Activated naive CD4-positive, alpha-beta T cell treated with anti-CD3 and anti-CD28 coated beads, Interleukin-2, amount 50 U/mL, for 72 hours (primary cell): ENCODE results near the gene UBALD1. TPM values are rescaled to one million over a fixed set of nuclear protein-coding genes. Genes with fewer than 3 reads are reported as not detected.
"Not testable (repeated sequence)": the region's sequence is repeated elsewhere in the genome, so short reads cannot be mapped to it uniquely, and the experiment has no call there.

Experiments used
- ATAC-seq, 2 donors: fragments of 150-1000 bp; cut with Tn5 transposase; 2 replicates each; pipeline ENCODE4 v1.10.0; 2021; ENCODE audit warnings: mild to moderate bottlenecking in 2 of 2, moderate library complexity in 2 of 2
- DNase-seq, 2 donors: peaks; one replicate each; pipeline ENCODE4 v3.0.0; 2021 to 2022; ENCODE audit warnings: low spot score in 2 of 2
- H3K27ac Mint-ChIP-seq, 2 donors: one replicate each; pipeline ENCODE4 v1.8.0; 2022; ENCODE audit warnings: mild to moderate bottlenecking in 2 of 2, mixed read lengths in 2 of 2
- H3K36me3 Mint-ChIP-seq, 2 donors: one replicate each; pipeline ENCODE4 v1.8.0; 2022; ENCODE audit warnings: mixed read lengths in 2 of 2
- H3K9me3 Mint-ChIP-seq, 2 donors: one replicate each; pipeline ENCODE4 v1.8.0; 2022; ENCODE audit warnings: mixed read lengths in 2 of 2
- total RNA-seq, 2 donors: library from RNA; stranded (reverse); gene quantifications; one replicate each; pipeline ENCODE4 v1.2.3, GENCODE V29; 2022

The UBALD1 gene
- total RNA-seq, 2 donors from 2014 or later = 12.5 to 33.4 TPM

DNA sequence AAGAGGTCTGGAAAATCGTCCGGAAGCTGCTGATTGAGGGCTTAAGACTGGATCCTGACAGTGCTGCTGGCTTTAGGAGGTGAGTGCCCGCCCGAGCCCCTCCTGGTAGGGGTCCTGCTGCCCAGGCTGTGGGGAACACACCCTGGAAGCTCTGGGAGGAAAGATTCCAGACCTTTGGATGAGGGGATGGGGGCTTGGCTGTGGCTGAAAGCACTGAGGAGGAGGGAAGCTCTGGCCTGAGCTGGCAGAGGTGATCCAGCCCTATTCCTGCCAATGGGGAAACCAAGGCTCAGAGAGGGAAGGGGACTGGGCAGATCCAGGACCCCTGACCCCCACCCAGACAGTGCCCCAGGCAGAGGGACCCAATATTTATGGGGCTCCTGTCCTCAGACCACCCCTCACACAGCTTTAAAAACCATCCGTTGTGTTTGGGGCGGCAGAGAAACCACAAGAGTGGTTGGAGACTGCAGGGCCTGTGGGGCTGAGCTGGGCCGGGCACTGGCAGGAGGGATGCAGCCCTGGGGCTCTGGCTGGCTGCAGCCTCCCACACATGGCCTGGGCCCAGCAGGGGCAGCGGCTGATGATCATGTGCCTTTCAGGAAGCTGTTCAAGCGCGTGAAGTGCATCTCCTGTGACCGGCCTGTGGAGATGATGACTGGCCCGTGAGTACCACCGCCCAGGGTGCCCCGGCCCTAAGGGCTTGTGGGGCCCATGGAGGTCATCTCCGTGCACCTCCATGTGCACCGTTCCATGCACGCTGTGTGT lies 22.8 kb downstream of the UBALD1 start:
- DNase-seq = no peak
- Mint-ChIP-seq H3K27ac (no peak overlapping the region), H3K9me3 (no peaks in the 10 kb centered on the region), H3K36me3 (no peaks in the 10 kb centered on the region)
- no peak for ATAC-seq

- ATAC-seq (no peak), DNase-seq (no peak)
- no peak overlapping the region for H3K27ac Mint-ChIP-seq
- H3K36me3 Mint-ChIP-seq = no peaks in the 10 kb centered on the region
- no peaks in the 10 kb centered on the region for H3K9me3 Mint-ChIP-seq
Observed at GRCh38 chr16:4591191-4591590, 23.5 kb downstream of the UBALD1 start.

DNA sequence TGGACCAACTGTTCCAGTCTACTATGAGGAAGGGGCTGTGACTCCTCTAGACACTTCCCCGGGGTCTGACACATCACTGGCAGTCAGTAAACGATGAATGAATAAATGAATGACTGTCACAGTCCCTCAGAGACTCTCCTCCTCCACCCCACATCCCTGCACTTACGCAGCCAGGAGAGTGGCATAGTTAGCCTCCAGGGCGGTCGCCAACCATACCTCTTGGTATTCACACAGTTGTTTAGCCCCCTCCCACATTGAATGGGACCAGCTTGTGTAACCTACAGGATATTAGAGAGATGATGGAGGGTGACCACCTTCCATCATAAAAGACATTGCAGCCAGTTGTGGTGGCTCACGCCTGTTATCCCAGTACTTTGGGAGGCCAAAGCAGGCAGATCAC lies 25.7 kb downstream of the UBALD1 start:
- H3K36me3 Mint-ChIP-seq = no peaks in the 10 kb centered on the region
- no peak overlapping the region for H3K27ac Mint-ChIP-seq
- DNase-seq (no peak), ATAC-seq (no peak)
- H3K9me3 Mint-ChIP-seq = no peaks in the 10 kb centered on the region

- no peak for ATAC-seq
- no peak for DNase-seq
- Mint-ChIP-seq H3K36me3 (no peaks in the 10 kb centered on the region), H3K9me3 (no peaks in the 10 kb centered on the region), H3K27ac (no peak overlapping the region)
Observed at GRCh38 chr16:4588386-4588785, 26.3 kb downstream of the UBALD1 start.

DNA sequence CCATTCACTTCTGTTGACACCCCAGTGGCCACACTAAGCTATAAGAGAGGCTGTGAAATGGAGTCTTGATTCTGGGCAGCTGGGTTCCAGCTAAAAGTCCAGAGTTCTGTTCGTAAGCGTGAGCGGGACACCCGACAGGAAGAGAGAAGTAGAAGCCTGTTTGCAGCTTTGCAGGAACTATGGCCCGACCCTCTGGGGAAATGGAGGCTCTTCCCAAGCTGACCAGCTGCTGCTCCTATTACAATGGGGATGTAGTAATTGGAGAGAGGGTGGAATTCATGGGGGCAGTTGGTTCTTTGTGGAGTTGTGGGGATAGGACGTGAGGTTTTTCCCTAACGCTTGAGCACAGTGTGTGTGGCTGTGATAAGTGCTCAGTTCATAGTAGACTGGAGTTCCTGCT lies 28.4 kb downstream of the UBALD1 start:
- H3K36me3 Mint-ChIP-seq = no peaks in the 10 kb centered on the region
- no peak overlapping the region for H3K27ac Mint-ChIP-seq
- no peaks in the 10 kb centered on the region for H3K9me3 Mint-ChIP-seq
- DNase-seq (no peak), ATAC-seq (no peak)

DNA sequence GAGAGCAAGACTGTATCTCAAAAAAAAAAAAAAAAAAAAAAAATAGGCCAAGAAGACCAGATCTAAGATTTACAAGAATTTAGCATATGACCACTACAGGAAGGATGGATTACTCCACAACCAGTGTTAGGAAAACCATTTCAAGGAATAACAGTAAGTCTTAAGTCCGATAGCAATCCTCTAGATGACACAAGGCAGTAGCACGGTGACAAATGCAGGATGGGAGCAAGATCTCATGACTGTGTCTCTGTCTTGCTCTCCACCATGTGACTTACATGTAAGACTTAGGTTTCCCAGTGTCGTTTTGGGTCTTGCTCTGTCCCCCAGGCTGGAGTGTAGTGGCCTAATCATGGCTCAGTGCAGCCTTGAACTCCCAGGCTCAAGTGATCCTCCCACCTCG lies 30.8 kb downstream of the UBALD1 start:
- Mint-ChIP-seq H3K9me3 (no peaks in the 10 kb centered on the region), H3K36me3 (no peaks in the 10 kb centered on the region), H3K27ac (no peak overlapping the region)
- DNase-seq = no peak
- no peak for ATAC-seq

DNA sequence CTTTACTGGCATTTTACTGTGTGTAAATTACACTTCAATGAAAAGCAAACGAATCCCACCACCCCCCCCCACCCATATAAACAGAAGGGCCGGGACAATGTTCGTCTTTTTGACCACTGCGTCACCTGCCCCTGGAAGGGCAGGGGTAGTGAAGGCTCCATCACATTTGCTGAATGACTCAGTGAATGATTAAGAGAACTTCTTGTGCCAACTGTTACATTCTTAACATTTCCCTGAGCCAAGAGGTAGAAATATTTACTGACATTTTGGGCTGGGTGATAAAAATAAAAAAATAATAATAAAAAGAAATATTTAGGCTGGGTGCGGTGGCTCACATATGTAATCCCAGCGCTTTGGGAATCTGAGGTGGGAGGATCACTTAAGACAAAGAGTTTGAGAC lies 34.4 kb downstream of the UBALD1 start:
- no peak for ATAC-seq
- no peak for DNase-seq
- Mint-ChIP-seq H3K27ac (no peak overlapping the region), H3K9me3 (no peaks in the 10 kb centered on the region), H3K36me3 (no peaks in the 10 kb centered on the region)

DNA sequence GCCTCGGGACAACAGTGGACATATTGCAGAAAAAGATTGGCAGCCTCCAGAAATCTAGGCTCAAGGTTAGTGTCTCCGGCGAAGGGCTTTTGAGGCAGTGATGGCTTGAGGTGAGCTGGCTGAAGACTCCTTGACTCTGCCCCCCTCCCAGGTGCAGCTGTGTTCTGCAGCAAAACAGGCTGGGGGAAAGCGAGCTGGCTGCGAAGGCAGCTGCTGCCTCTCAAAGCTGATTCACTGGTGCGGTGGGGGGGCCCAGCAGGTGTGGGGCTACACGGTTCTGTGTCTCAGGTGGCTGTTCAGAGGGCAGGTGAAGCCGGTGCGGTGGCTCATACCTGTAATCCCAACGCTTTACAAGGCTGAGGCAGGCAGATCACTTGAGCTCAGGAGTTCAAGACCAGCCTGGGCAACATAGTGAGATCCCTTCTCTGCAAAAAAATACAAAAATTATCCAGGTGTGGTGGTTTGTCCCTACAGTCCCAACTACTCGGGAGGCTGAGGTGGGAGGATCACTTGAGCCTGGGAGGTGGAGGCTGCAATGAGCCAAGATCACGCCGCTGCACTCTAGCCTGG lies 35.6 kb downstream of the UBALD1 start:
- no peak for DNase-seq
- ATAC-seq = no peak
- Mint-ChIP-seq H3K9me3 (no peaks in the 10 kb centered on the region), H3K27ac (no peak overlapping the region), H3K36me3 (no peaks in the 10 kb centered on the region)

DNA sequence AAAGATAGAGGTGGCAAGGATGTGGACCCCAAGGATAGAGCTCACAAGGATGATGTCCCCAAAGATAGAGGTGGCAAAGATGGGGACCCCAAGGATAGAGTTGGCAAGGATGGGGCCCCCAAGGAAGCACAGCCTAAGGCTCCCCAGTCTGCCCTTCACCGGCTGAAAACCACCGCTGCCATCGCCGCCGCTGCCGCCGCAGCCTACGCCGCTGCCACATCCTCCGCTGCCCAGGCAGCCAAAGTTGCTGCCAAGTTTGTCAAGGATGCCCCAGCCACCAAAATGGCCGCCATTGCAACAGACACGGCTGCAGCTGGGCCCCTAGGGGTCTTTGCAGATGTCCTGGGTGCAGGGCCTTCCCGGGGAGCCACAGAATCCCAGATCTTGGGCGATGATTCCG lies 38.7 kb downstream of the UBALD1 start:
- H3K9me3 Mint-ChIP-seq = no peaks in the 10 kb centered on the region

DNA sequence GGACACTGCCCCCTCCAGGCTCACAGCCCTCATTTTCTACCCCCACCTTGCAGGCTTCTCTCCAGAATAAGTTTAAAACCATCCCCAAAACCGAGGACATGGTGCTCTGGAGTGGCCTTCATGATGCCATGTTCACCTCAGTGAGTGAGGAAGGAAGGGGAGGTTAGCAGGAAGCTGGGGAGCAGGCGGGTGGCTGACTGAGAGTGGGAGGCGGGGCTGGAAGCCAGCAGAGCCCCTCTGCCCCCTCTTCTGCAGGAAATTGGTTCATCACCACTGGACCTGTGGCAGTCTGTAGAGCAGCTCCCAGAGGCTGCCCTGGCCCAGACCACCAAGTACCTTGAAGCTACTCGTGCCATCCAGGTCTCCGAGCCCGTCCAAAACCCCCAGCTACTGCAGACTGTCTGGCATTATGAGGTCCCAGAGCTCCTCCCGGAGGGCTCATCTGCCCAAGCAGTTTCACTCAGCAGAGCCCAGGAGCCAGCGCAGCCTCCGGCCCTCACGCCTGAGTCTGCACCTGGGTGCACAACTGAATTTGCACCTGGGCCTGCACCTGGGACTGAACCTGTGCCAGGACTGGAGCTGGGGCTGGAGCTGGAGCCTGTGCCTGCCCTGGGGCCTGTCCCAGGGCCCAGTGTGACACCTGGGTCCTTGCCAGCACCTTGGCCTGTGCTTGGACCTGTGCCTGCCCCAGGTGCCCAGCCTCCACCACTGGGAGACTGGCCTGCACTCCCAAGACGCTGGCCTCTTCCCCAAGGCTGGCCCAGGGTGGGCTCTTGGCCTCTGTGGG lies 39.6 kb downstream of the UBALD1 start:
- Mint-ChIP-seq H3K27ac (no peak overlapping the region), H3K9me3 (no peaks in the 10 kb centered on the region), H3K36me3 (no peaks in the 10 kb centered on the region)
- no peak for DNase-seq
- no peak for ATAC-seq

More for the DNA sequence above, 38.7 kb downstream of the UBALD1 start:
- no peak overlapping the region for H3K27ac Mint-ChIP-seq
- ATAC-seq = no peak
- no peaks in the 10 kb centered on the region for H3K36me3 Mint-ChIP-seq
- DNase-seq = no peak

DNA sequence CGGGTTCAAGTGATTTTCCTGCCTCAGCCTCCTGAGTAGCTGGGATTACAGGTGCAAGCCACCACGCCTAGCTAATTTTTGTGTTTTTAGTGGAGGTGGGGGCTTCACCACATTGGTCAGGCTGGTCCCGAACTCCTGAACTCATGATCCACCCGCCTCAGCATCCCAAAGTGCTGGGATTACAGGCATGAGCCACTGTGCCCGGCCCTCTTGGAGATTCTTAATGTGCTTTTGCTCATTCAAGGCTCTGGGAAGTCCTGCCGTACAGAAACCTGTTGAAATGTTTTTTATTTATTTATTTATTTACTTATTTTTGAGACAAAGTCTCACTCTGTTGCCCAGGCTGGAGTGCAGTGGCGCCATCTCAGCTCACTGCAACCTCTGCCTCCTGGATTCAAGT lies 40.8 kb downstream of the UBALD1 start:
- H3K27ac Mint-ChIP-seq, H3K9me3 Mint-ChIP-seq, H3K36me3 Mint-ChIP-seq, DNase-seq, ATAC-seq: not testable (repeated sequence)

DNA sequence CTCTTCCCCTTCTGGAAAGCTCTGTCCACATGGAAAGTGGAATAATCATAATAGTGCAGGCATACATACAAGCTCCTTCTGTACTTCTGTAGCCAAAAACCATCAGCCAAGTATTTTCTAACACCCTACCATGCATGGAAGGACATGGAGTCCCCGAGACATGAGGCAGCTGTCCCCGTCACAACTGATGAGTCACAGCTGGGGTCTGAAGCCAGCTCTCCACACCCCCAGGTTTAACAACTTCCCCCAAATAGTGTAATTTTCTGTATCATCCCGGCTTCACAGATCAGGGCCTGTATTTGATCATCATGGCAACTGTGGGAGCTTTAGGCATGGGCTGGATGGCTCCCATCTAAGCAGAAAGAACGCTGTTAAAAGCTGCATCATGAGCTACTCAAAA lies 42.0 kb downstream of the UBALD1 start:
- no peak overlapping the region for H3K27ac Mint-ChIP-seq
- DNase-seq = no peak
- no peak for ATAC-seq
- no peaks in the 10 kb centered on the region for H3K9me3 Mint-ChIP-seq
- no peaks in the 10 kb centered on the region for H3K36me3 Mint-ChIP-seq

- Mint-ChIP-seq H3K9me3 (no peaks in the 10 kb centered on the region), H3K27ac (no peak overlapping the region), H3K36me3 (no peaks in the 10 kb centered on the region)
- no peak for ATAC-seq
- no peak for DNase-seq
Observed at GRCh38 chr16:4570688-4571321, 43.9 kb downstream of the UBALD1 start.

DNA sequence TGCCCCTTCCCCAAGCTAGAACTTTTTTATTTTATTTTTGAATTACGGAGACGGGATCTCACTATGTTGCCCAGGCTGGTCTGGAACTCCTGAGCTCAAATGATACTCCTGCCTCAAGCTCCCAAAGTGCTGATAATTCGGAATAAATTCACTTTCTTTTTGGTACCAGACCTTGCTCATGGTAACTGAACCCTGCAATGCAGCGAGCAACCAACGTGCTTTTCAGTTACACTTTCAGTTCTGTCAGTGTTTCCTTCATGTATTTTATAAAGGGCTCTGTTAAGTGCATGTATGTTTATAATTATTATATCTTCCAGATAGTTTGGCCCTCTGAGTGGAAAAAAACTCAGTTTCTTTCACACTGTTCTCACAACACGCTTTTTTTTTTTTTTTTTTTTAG lies 44.6 kb downstream of the UBALD1 start:
- ATAC-seq (no peak), DNase-seq (no peak)
- Mint-ChIP-seq H3K27ac (no peak overlapping the region), H3K36me3 (no peaks in the 10 kb centered on the region), H3K9me3 (no peaks in the 10 kb centered on the region)

GRCh38 chr16:4566144-4566543 lies 48.5 kb downstream of the UBALD1 start:
- no peak overlapping the region for H3K27ac Mint-ChIP-seq
- H3K9me3 Mint-ChIP-seq = no peaks in the 10 kb centered on the region
- no peak for ATAC-seq
- H3K36me3 Mint-ChIP-seq = no peaks in the 10 kb centered on the region
- DNase-seq = no peak

DNA sequence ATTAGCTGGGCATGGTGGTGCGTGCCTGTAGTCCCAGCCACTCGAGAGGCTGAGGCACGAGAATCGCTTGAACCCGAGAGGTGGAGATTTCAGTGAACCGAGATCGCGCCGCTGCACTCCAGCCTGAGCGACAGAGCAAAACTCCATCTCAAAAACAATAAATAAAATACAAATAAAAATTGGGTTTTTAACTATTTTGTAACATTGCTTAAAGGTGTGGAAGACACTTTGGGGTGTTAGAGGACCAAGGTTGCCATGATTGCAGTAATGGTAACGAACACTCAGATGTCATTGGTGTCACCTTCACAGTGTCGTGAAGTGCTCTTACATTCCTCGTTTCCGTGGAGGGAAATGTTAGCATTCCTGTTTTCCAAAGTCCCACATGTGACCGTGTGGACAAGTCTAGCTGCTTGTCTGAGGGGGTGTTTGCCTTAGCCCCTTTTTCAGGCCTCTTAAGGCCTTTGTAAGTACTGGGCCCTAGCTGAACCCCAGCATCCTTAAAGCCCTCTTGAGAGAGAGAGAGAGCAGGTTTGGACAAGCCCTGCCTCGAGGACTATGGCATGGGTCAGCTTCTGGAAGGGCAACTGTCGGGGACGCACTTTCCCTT lies 49.9 kb downstream of the UBALD1 start:
- DNase-seq (no peak), ATAC-seq (no peak)
- Mint-ChIP-seq H3K27ac (no peak overlapping the region), H3K9me3 (no peaks in the 10 kb centered on the region), H3K36me3 (no peaks in the 10 kb centered on the region)

- Mint-ChIP-seq H3K36me3 (no peaks in the 10 kb centered on the region), H3K9me3 (no peaks in the 10 kb centered on the region), H3K27ac (no peak overlapping the region)
- no peak for ATAC-seq
- no peak for DNase-seq
Observed at GRCh38 chr16:4561596-4561995, 53.1 kb downstream of the UBALD1 start.
